SK-N-MC (cell line): ENCODE measurements around the gene ZNF516.

Source experiments
- DNase-seq: peaks from one replicate; pipeline ENCODE4 v3.0.0-alpha.2; 2011; ENCODE audit warnings: low read depth, low spot score
- H3K27ac ChIP-seq: fragments of 200-600 bp; sonication (generic); 2 replicates; pipeline ENCODE4 v1.5.1; 2016; ENCODE audit warnings: mixed run types
- H3K36me3 ChIP-seq: fragments of 200-600 bp; sonication (generic); 2 replicates; pipeline ENCODE4 v1.6.1; 2017; ENCODE audit warnings: antibody characterized with exemption, low read length, mixed read lengths; ENCODE audit not compliant: insufficient read depth
- H3K4me3 ChIP-seq: fragments of 200-600 bp; sonication (generic); 2 replicates; pipeline ENCODE4 v1.5.1; 2016
- H3K9ac ChIP-seq: fragments of 200-600 bp; sonication (generic); 2 replicates; pipeline ENCODE4 v1.8.0; 2017; ENCODE audit warnings: mixed run types, mixed read lengths; ENCODE audit not compliant: insufficient read length
- H3K9me3 ChIP-seq: fragments of 200-600 bp; sonication (generic); 2 replicates; pipeline ENCODE4 v1.6.1; 2017; ENCODE audit warnings: low read depth, mild to moderate bottlenecking, antibody characterized with exemption, low read length, moderate library complexity, mixed read lengths
- EZH2 ChIP-seq: fragments of 200-600 bp; sonication (generic); IDR thresholded peaks from one replicate; pipeline ENCODE4 v1.6.1; 2017; ENCODE audit warnings: antibody characterized with exemption
- FOXP2 ChIP-seq: optimal IDR thresholded peaks from 2 replicates; pipeline ENCODE3; 2011; ENCODE audit warnings: mild to moderate bottlenecking, moderate library complexity; ENCODE audit not compliant: insufficient read depth; ENCODE audit errors: extremely low read length, control extremely low read depth
- POLR2AphosphoS5 ChIP-seq: IDR thresholded peaks from 2 replicates; pipeline ENCODE4 v1.6.1; 2012; ENCODE audit warnings: mild to moderate bottlenecking, low read depth, low read length, borderline replicate concordance

ZNF516 gene

DNA sequence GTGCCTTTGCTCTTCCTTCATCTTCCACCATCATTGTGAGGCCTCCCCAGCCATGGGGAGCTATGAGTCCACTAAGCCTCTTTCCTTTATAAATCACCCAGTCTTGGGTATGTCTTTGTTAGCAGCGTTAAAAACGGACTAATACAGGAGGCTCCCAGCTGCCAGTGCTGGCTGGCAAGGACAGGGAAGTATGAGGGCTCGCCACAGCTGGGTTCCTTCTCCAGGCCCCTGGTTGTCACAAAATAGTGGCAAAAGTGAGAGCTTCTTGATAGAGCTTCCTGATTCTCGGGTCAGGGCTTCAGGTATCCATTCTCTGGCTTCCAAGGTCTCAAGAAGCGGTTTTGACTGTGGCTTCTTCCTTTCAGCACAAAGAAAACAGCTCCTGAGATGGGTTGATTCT, 85.0 kb downstream of the ZNF516 start:
- no peaks in the 10 kb centered on the region for H3K9me3 ChIP-seq
- TF ChIP-seq FOXP2 (no peak), EZH2 (no peak), POLR2AphosphoS5 (no peak)
- DNase-seq: no peak
- no peak overlapping the region for H3K27ac ChIP-seq
- H3K9ac ChIP-seq: no peak overlapping the region
- peaks cover 4% of the 10 kb centered on the region; the same call in 1 of the 2 replicates for H3K36me3 ChIP-seq
- no peak overlapping the region for H3K4me3 ChIP-seq

GRCh38 chr18:76408480-76409067, 86.5 kb downstream of the ZNF516 start:
- H3K36me3 ChIP-seq: peaks cover 4% of the 10 kb centered on the region; the same call in 1 of the 2 replicates
- no peak for DNase-seq
- H3K27ac ChIP-seq: no peak overlapping the region
- no peaks in the 10 kb centered on the region for H3K9me3 ChIP-seq
- H3K4me3 ChIP-seq: no peak overlapping the region
- TF ChIP-seq EZH2: no peak
- TF ChIP-seq POLR2AphosphoS5: no peak
- no peak for TF ChIP-seq FOXP2
- H3K9ac ChIP-seq: no peak overlapping the region

GRCh38 chr18:76407681-76408080, 87.4 kb downstream of the ZNF516 start:
- no peak for DNase-seq
- H3K4me3 ChIP-seq: no peak overlapping the region
- peaks cover 4% of the 10 kb centered on the region; the same call in 1 of the 2 replicates for H3K36me3 ChIP-seq
- no peak overlapping the region for H3K9ac ChIP-seq
- TF ChIP-seq EZH2 (no peak), FOXP2 (no peak), POLR2AphosphoS5 (no peak)
- H3K27ac ChIP-seq: no peak overlapping the region
- H3K9me3 ChIP-seq: no peaks in the 10 kb centered on the region

DNA sequence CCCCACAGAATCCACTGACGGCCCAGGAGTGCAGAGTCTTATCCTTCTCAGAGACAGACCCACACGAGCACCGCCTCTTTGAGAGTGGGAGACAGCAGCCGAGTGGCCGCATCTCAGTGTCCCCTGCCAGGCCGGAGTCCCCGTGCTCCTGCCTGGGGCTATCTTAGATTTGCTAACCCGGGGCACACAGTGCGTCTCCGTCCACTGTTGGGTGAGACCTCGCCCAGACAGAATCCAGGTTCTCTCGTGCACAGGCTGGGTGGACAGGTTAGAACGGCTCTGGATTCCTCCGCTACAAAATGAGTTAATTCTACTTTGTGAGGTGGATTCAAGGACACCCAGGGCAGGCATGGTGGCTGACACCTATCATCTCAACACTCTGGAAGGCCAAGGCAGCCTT, 88.3 kb downstream of the ZNF516 start:
- Histone ChIP-seq H3K36me3 (peaks cover 4% of the 10 kb centered on the region; the same call in 1 of the 2 replicates), H3K27ac (no peak overlapping the region), H3K9me3 (no peaks in the 10 kb centered on the region), H3K9ac (no peak overlapping the region), H3K4me3 (no peak overlapping the region)
- no peak for DNase-seq
- TF ChIP-seq EZH2 (no peak), FOXP2 (no peak), POLR2AphosphoS5 (no peak)

DNA sequence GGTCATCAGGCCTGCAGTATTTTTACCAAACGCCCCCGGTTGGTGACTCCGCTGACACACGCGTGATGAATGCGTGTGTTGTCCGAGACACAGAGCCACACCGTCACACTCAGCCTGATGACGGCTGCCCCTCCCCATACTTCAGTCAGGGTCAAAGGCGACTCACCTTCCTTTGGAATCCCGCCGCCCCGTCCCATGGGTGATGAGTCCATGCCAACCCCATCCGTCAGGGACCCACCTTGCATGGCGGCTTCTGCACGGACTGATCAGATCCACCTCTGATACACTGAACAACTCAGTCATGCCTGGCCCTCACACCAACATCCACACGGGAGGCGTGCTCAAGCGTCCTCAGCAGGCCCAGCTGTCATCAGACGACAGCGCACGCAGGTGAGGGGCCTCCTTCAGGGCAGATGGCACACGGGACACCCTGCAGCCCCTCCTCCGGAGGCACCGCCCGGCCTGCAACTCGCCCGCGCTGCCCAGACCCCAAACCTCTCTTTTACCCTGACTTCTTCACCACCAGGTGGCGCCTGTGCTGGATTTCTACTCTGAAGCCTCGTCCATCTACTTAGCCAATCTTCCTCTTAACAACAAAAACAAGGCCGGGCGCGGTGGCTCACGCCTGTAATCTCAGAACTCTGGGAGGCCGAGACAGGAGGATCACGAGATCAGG, 89.2 kb downstream of the ZNF516 start:
- H3K4me3 ChIP-seq: no peak overlapping the region
- H3K27ac ChIP-seq: no peak overlapping the region
- no peak for TF ChIP-seq FOXP2
- TF ChIP-seq EZH2: no peak
- TF ChIP-seq POLR2AphosphoS5: no peak
- no peak overlapping the region for H3K9ac ChIP-seq
- DNase-seq: no peak
- H3K9me3 ChIP-seq: no peaks in the 10 kb centered on the region
- peaks cover 4% of the 10 kb centered on the region; the same call in 1 of the 2 replicates for H3K36me3 ChIP-seq

- no peak for DNase-seq
- H3K27ac ChIP-seq: no peak overlapping the region
- H3K9ac ChIP-seq: no peak overlapping the region
Measured at GRCh38 chr18:76405280-76405679, 89.8 kb downstream of the ZNF516 start.

DNA sequence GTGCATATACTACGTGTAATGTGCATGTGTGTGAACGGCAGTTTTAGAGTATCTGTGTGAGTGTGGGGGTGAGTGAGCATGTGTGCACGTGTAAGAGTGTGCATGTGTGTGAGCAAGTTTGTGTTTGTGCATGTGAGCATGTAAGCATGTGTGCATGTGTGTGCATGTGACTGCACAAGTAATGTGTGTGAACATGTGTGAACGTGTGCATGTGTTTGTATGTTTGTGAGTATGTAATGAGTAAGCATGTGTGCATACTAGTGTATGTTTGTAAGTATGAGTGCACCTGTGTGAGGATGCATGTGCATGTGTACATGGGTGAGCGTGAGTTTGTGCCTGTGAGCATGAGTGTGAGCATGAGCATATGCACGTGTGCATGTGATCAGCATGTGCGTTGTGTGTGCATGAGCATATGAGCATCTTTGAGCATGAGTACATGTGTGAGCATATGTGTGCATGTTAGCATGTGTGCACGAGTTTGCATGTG, 90.7 kb downstream of the ZNF516 start:
- no peak for TF ChIP-seq FOXP2
- no peak for TF ChIP-seq EZH2
- TF ChIP-seq POLR2AphosphoS5: no peak
- DNase-seq: no peak
- H3K9me3 ChIP-seq: no peaks in the 10 kb centered on the region
- H3K9ac ChIP-seq: no peak overlapping the region
- H3K36me3 ChIP-seq: no peaks in the 10 kb centered on the region; the same call in 1 of the 2 replicates
- H3K4me3 ChIP-seq: no peak overlapping the region
- no peak overlapping the region for H3K27ac ChIP-seq

More at GRCh38 chr18:76405280-76405679, 89.8 kb downstream of the ZNF516 start:
- Histone ChIP-seq H3K9me3 (no peaks in the 10 kb centered on the region), H3K4me3 (no peak overlapping the region), H3K36me3 (peaks cover under 1% of the 10 kb centered on the region; the same call in 1 of the 2 replicates)
- TF ChIP-seq EZH2 (no peak), POLR2AphosphoS5 (no peak), FOXP2 (no peak)

DNA sequence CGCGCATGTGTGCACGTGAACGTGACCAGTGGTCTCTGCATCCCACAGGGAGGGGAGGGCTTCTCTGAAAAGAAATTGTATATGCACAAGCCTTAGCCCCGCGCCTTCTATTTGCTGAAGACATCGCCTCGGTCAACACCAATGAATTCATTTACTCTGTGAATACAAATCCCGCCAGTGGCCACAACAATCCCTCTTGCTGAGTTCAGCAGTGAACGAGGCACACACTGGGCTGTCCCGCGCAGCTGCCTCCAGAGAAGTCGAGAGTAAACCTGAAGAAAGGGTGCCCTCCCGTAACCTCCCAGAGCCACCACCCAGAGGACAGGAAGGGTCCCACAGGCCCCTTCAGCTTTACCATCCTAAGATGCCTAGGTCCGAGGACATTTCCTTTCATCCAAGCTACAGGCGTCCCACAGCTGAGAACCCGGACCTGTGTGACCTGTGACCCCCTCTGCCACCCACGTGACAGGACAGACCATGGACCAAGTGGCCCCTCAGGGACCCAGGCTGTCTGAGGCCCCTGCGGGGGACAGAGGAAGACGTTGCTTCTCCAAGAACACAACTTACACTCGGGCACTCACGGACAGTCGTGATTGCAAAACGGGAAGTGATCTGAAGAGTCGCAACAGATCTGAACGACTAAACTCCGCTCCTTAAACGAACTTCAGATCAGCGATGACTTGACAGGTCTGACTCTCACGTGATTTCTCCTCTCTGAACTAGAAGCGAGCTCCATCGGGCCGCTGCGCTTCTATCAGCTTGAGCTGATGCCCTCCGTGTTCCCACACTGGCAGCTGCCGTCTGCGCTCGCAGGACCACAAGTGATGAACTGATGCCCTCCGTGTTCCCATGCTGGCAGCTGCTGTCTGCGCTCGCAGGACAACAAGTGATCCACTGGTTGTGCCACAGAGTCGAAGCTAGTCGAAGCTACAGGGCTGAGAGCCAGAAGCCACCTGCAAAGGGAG, 92.7 kb downstream of the ZNF516 start:
- H3K36me3 ChIP-seq: no peaks in the 10 kb centered on the region; the same call in 1 of the 2 replicates
- TF ChIP-seq EZH2: no peak
- no peak for TF ChIP-seq FOXP2
- TF ChIP-seq POLR2AphosphoS5: no peak
- no peak for DNase-seq
- H3K27ac ChIP-seq: no peak overlapping the region
- H3K9ac ChIP-seq: no peak overlapping the region
- no peaks in the 10 kb centered on the region for H3K9me3 ChIP-seq
- no peak overlapping the region for H3K4me3 ChIP-seq
